Aorta (tissue), 5 donors: ENCODE data around the gene HPS3. TPM values are rescaled to one million over a fixed set of nuclear protein-coding genes. Genes with fewer than 3 reads are reported as not detected.

Experiments
- ATAC-seq: fragments of 200-7000 bp; cut with Tn5 transposase; one replicate; pipeline ENCODE4 v1.9.1; 2022; ENCODE audit warnings: moderate library complexity; ENCODE audit not compliant: low FRiP score
- DNase-seq, 2 donors: peaks; one replicate each; pipeline ENCODE4 v3.0.0-alpha.2; 2020
- H3K27ac ChIP-seq, 2 donors: one replicate each; pipeline ENCODE4 v1.5.1; 2013; ENCODE audit warnings: low read length in 2 of 2, mild to moderate bottlenecking in 2 of 2, moderate library complexity in 2 of 2, control low read depth in 1 of 2, inconsistent platforms in 1 of 2, low read depth in 1 of 2
- H3K27me3 ChIP-seq, 2 donors: one replicate each; pipeline ENCODE4 v1.6.1; 2013; ENCODE audit warnings: control low read depth in 1 of 2, low read length in 1 of 2, mild to moderate bottlenecking in 1 of 2, moderate library complexity in 1 of 2; ENCODE audit not compliant: insufficient read depth in 2 of 2, control insufficient read depth in 1 of 2
- H3K36me3 ChIP-seq, 2 donors: one replicate each; pipeline ENCODE4 v1.6.1; 2013; ENCODE audit warnings: control low read depth in 1 of 2, low read length in 1 of 2, mild to moderate bottlenecking in 1 of 2; ENCODE audit not compliant: insufficient read depth in 2 of 2, control insufficient read depth in 1 of 2
- H3K4me1 ChIP-seq, 2 donors: one replicate each; pipeline ENCODE4 v1.6.1; 2013; ENCODE audit warnings: low read length in 2 of 2, control low read depth in 1 of 2, mild to moderate bottlenecking in 1 of 2, moderate library complexity in 1 of 2; ENCODE audit not compliant: insufficient read depth in 2 of 2, control insufficient read depth in 1 of 2
- H3K4me3 ChIP-seq, 2 donors: one replicate each; pipeline ENCODE4 v1.5.1; 2013; ENCODE audit warnings: low read length in 2 of 2, control low read depth in 1 of 2, mild to moderate bottlenecking in 1 of 2
- H3K9me3 ChIP-seq: one replicate; pipeline ENCODE4 v1.6.1; 2013; ENCODE audit warnings: mild to moderate bottlenecking, low read length; ENCODE audit not compliant: control insufficient read depth
- WGBS, 2 donors: extraction: QIAGEN DNeasy Blood & Tissue Kit; methylation state at CpG; one replicate each; pipeline ENCODE4 v1.1.7; 2013; 5-methylcytosine and 5-hydroxymethylcytosine counted together
- intact Hi-C, 2 donors: fragments of 100-400 bp; cut with DNase I; formaldehyde crosslinking; loops; one replicate each; pipeline versions ENCODE4 v1.14.2 to v1.15.0; 2022
- polyA plus RNA-seq, 2 donors: library from polyadenylated mRNA; stranded (reverse); fragments of 200-250 nt; gene quantifications; one replicate each; pipeline ENCODE4 v1.2.3, GENCODE V29; 2013
- total RNA-seq, 2 donors: library from RNA; stranded (reverse); fragmentation: NEBNext Ultra II Directional; extraction: Animal tissue kit (Norgen Biotek cat#: 25700); gene quantifications; one replicate each; pipeline ENCODE4 v1.2.1, GENCODE V29; 2021
- donor health status: healthy with polysubstance abuse.
- donor health status: Bipolar disorder and iron deficiency.
- donor health status: DM: no; HTN: no; CAD: no.
- donor health status: DM: no; HTN: no; CAD: no.
- donor health status: DM: yes; HTN: yes; CAD: no.

HPS3 gene
- total and polyA plus RNA-seq, 4 donors: 12.3 to 32.2 (median 15.6) TPM

DNA sequence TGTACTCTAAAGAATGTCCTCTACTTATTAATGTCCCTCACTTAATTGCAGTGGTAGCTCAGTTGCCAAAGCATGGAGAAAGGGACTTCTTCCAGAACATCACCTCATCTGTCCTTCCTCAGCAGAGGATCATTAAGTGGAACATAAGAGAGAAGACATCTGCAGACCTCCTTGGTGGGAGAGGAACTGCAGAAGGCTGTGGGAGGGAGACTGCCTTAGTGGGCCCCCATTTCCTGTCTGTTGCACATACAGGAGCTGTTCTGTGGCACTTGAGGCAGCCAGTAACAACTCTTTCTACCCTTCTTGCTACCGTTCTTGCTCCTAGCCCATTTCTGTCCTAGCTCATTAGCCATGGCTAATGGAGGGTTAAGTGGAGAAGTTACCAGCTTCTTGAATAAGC lies 33.6 kb downstream of the HPS3 start:
- intact Hi-C loops: no loop called here
- 65 to 77% methylated on average over 1 of the region's 1 CpG for WGBS, 2 donors
- Histone ChIP-seq H3K9me3 (no peaks in the 10 kb centered on the region), H3K27ac (no peak overlapping the region), H3K4me3 (no peak overlapping the region), H3K27me3 (no peaks in the 10 kb centered on the region), H3K36me3 (peaks cover 6 to 8% of the 10 kb centered on the region in 2 donors), H3K4me1 (no peaks in the 10 kb centered on the region)
- no peak for DNase-seq
- ATAC-seq: no peak

DNA sequence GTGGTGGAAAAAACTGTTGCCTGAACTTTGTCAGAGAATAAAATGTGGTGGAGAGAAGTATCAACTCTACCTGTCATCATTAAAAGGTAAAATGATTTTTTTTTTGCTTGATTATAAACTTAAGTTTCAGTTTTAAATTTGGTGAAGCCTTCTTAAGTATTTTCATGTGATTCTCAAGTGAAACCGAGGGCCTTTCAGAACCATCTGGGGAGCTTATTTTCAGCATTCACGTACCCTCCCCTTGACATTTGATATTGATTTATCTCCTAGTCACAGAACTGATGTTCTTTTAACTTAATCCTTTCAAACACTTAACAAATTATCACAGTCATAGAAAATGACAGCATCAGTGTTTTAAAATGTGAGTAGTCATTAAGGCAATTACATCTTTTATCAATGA lies 38.5 kb downstream of the HPS3 start:
- no peak for ATAC-seq
- no peaks in the 10 kb centered on the region for H3K9me3 ChIP-seq
- no peaks in the 10 kb centered on the region for H3K4me1 ChIP-seq
- WGBS, 2 donors: 84 to 86% methylated on average over 2 of the region's 2 CpGs
- no peak overlapping the region for H3K4me3 ChIP-seq
- peaks cover 4 to 12% of the 10 kb centered on the region in 2 donors for H3K36me3 ChIP-seq
- H3K27ac ChIP-seq: no peak overlapping the region
- intact Hi-C loops: no loop called here
- no peaks in the 10 kb centered on the region for H3K27me3 ChIP-seq
- no peak for DNase-seq

DNA sequence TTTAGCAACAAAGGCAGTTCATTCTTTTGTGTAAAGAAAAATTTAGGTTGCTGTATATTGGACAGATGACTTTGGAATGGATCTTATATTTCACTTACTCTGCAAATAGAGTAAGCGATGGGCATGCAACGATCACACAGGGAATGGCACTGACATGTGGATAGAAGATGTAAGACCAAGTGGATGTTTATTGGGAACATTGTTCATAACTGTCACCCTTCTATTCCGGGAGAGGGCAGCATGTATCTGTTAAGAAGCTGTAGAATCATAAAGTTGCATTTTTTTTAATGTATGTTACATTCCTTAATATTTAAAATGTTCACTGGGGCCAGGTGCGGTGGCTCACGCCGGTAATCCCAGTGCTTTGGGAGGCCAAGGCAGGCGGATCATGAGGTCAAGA lies 41.2 kb downstream of the HPS3 start:
- ATAC-seq (no peak), DNase-seq (no peak)
- no peak overlapping the region for H3K27ac ChIP-seq
- H3K9me3 ChIP-seq: no peaks in the 10 kb centered on the region
- intact Hi-C loops: no loop called here
- H3K27me3 ChIP-seq: no peaks in the 10 kb centered on the region
- H3K36me3 ChIP-seq: peaks cover 0 to 11% of the 10 kb centered on the region in 2 donors
- WGBS, 2 donors: 97% methylated on average over 7 of the region's 7 CpGs
- H3K4me3 ChIP-seq: no peak overlapping the region
- no peaks in the 10 kb centered on the region for H3K4me1 ChIP-seq

DNA sequence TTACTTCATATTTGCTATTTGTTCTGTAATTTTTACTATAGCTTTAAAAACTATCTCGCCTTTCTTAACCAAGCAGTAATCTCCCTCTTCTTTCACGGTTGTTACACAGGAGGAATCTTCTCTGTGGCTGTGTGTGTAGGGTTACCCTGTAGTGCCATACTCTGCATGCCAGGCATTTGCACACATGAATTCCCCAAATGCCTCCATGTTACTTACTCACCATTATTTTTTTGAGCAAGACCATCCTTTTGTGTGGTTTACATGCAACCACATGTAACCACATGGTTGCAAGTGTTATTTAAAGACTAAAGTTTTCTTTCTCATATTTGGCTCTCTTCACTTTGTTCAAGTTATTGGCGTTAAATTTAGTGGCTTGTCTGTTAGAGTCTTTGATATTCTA lies 45.5 kb downstream of the HPS3 start:
- DNase-seq (no peak), ATAC-seq (no peak)
- H3K36me3 ChIP-seq: peaks cover 2 to 6% of the 10 kb centered on the region in 2 donors
- no peaks in the 10 kb centered on the region for H3K9me3 ChIP-seq
- H3K27me3 ChIP-seq: no peaks in the 10 kb centered on the region
- H3K4me3 ChIP-seq: no peak overlapping the region
- WGBS, 2 donors: 46 to 60% methylated on average over 3 of the region's 3 CpGs
- H3K4me1 ChIP-seq: peaks cover 0 to under 1% of the 10 kb centered on the region in 2 donors
- H3K27ac ChIP-seq: peak overlapping the region in 1 of 2 donors; percentile 57
- intact Hi-C loops: no loop called here

GRCh38 chr3:149177122-149177521 lies 47.7 kb downstream of the HPS3 start:
- H3K9me3 ChIP-seq: no peaks in the 10 kb centered on the region
- H3K4me3 ChIP-seq: no peak overlapping the region
- 97 to 100% methylated on average over 1 of the region's 1 CpG for WGBS, 2 donors
- H3K27ac ChIP-seq: no peak overlapping the region
- H3K36me3 ChIP-seq: peaks cover 4 to 6% of the 10 kb centered on the region in 2 donors
- peaks cover 0 to 6% of the 10 kb centered on the region in 2 donors for H3K4me1 ChIP-seq
- H3K27me3 ChIP-seq: no peaks in the 10 kb centered on the region
- ATAC-seq (no peak), DNase-seq (no peak)
- intact Hi-C loops: no loop called here

DNA sequence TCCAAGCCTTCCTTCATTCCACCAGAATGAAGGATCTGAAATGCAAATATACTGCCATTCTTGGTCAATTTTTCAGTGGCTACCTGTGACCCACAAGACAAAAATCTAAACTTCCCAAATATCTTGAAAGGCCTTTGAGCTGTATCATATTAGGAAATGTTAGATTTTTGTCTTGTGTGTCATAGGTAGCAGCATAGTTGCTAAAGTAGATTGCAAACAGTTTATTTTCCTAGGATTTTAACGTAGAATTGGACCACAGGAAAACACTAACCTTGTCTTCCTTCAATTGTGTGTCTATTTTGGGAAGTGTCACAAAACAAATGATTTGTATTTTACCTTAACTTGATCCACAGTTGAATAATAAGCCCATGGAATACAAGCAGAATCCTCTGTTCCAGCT lies 49.8 kb downstream of the HPS3 start:
- Histone ChIP-seq H3K4me3 (no peak overlapping the region), H3K27me3 (no peaks in the 10 kb centered on the region), H3K4me1 (peaks cover 0 to 6% of the 10 kb centered on the region in 2 donors), H3K36me3 (peaks cover 4 to 6% of the 10 kb centered on the region in 2 donors), H3K27ac (no peak overlapping the region), H3K9me3 (no peaks in the 10 kb centered on the region)
- DNase-seq (no peak), ATAC-seq (no peak)
- intact Hi-C loops: no loop called here
- 50 to 62% methylated on average over 1 of the region's 1 CpG for WGBS, 2 donors

GRCh38 chr3:149180057-149180573 lies 50.7 kb downstream of the HPS3 start:
- no peaks in the 10 kb centered on the region for H3K27me3 ChIP-seq
- no peak overlapping the region for H3K4me3 ChIP-seq
- peak overlapping the region in 1 of 2 donors; percentile 59 for H3K27ac ChIP-seq
- intact Hi-C loops: no loop called here
- H3K9me3 ChIP-seq: no peaks in the 10 kb centered on the region
- DNase-seq (peak; percentile 83 to 90), ATAC-seq (peak; percentile 93)
- peaks cover 0 to 6% of the 10 kb centered on the region in 2 donors for H3K4me1 ChIP-seq
- peaks cover 4% of the 10 kb centered on the region in 2 donors for H3K36me3 ChIP-seq
- 31 to 40% methylated on average over 7 of the region's 7 CpGs for WGBS, 2 donors

- ATAC-seq (no peak), DNase-seq (no peak)
- no peaks in the 10 kb centered on the region for H3K27me3 ChIP-seq
- H3K36me3 ChIP-seq: peaks cover 4 to 7% of the 10 kb centered on the region in 2 donors
- H3K9me3 ChIP-seq: no peaks in the 10 kb centered on the region
- H3K4me3 ChIP-seq: no peak overlapping the region
- intact Hi-C loops: no loop called here
- peaks cover 0 to 6% of the 10 kb centered on the region in 2 donors for H3K4me1 ChIP-seq
- 96 to 98% methylated on average over 2 of the region's 2 CpGs for WGBS, 2 donors
- H3K27ac ChIP-seq: no peak overlapping the region
Observed at GRCh38 chr3:149181182-149181581, 51.7 kb downstream of the HPS3 start.

- H3K4me1 ChIP-seq: no peaks in the 10 kb centered on the region
- H3K27ac ChIP-seq: no peak overlapping the region
- no peak for ATAC-seq
- H3K27me3 ChIP-seq: no peaks in the 10 kb centered on the region
- H3K36me3 ChIP-seq: peaks cover 2 to 3% of the 10 kb centered on the region in 2 donors
- WGBS, 2 donors: 97% methylated on average over 2 of the region's 2 CpGs
- intact Hi-C loops: no loop called here
- no peak for DNase-seq
- H3K9me3 ChIP-seq: no peaks in the 10 kb centered on the region
- no peak overlapping the region for H3K4me3 ChIP-seq
Observed at GRCh38 chr3:149186219-149186618, 56.8 kb downstream of the HPS3 start.
